Spleen (tissue), 11 donors: ENCODE data around the gene CARHSP1. TPM values are rescaled to one million over a fixed set of nuclear protein-coding genes. Genes with fewer than 3 reads are reported as not detected.
A peak's percentile ranks its signal among the peaks of the same experiment; 100 is the strongest.

Experiments used
- DNase-seq: peaks from one replicate; pipeline ENCODE4 v3.0.0-alpha.2; 2020
- H3K27ac ChIP-seq, 8 donors: fragments of 200-600 bp; sonication (generic) in 7 of 8; 1 replicate in 4 of 8; 2 replicates in 4 of 8; pipeline versions ENCODE4 v1.5.0 to v1.8.0; 2016 to 2021; ENCODE audit warnings: inconsistent platforms in 4 of 8, mild to moderate bottlenecking in 4 of 8, moderate library complexity in 1 of 8
- H3K27me3 ChIP-seq, 7 donors: fragments of 200-600 bp; sonication (generic) in 6 of 7; replicated peaks in 1 of 7; 1 replicate in 4 of 7; 2 replicates in 3 of 7; pipeline versions ENCODE4 v1.5.0 to v1.8.0; 2016 to 2021; ENCODE audit warnings: inconsistent platforms in 3 of 7, mild to moderate bottlenecking in 1 of 7
- H3K36me3 ChIP-seq, 6 donors: fragments of 200-600 bp; sonication (generic) in 5 of 6; 1 replicate in 4 of 6; 2 replicates in 2 of 6; pipeline versions ENCODE4 v1.5.0 to v1.8.0; 2016 to 2021; ENCODE audit warnings: inconsistent platforms in 2 of 6
- H3K4me1 ChIP-seq, 6 donors: fragments of 200-600 bp; sonication (generic) in 5 of 6; 1 replicate in 3 of 6; 2 replicates in 3 of 6; pipeline versions ENCODE4 v1.5.0 to v1.8.0; 2016 to 2021; ENCODE audit warnings: inconsistent platforms in 3 of 6
- H3K4me3 ChIP-seq, 8 donors: fragments of 200-600 bp; sonication (generic) in 7 of 8; 1 replicate in 4 of 8; 2 replicates in 4 of 8; pipeline versions ENCODE4 v1.5.0 to v1.8.0; 2016 to 2021; ENCODE audit warnings: inconsistent platforms in 4 of 8, mild to moderate bottlenecking in 4 of 8, moderate library complexity in 2 of 8
- H3K9me3 ChIP-seq, 8 donors: fragments of 200-600 bp; sonication (generic) in 7 of 8; 1 replicate in 4 of 8; 2 replicates in 4 of 8; pipeline versions ENCODE4 v1.5.0 to v1.8.0; 2016 to 2021; ENCODE audit warnings: inconsistent platforms in 4 of 8
- POLR2A ChIP-seq, 3 donors: fragments of 450-650 bp; IDR thresholded peaks; one replicate each; pipeline ENCODE4 v1.5.1; 2017; ENCODE audit warnings: antibody characterized with exemption in 3 of 3, mild to moderate bottlenecking in 1 of 3
- POLR2AphosphoS5 ChIP-seq, 3 donors: sonication (generic); formaldehyde crosslinking; IDR thresholded peaks; one replicate each; pipeline ENCODE4 v1.5.1; 2017; ENCODE audit warnings: antibody characterized with exemption in 3 of 3
- whole genome bisulfite sequencing, 5 donors: extraction: QIAGEN DNeasy Blood & Tissue Kit in 3 of 5; methylation state at CpG; one replicate each; pipeline versions ENCODE4 v1.1.5 to v1.1.7; 2013 to 2018; 5-methylcytosine and 5-hydroxymethylcytosine counted together
- intact Hi-C: fragments of 100-400 bp; cut with DNase I; formaldehyde crosslinking; loops from one replicate; pipeline ENCODE4 v1.15.0; 2023; ENCODE audit warnings: low total_unique reads
- polyA plus RNA-seq, 3 donors: library from polyadenylated mRNA; stranded (reverse); fragments of 200-250 nt; gene quantifications; one replicate each; pipeline ENCODE4 v1.2.1, GENCODE V29; 2013
- total RNA-seq, 7 donors: library from RNA; depleted of rRNA in 3 of 7; stranded (reverse); fragments of >200 nt in 3 of 7; fragmentation: NEBNext Ultra II Directional in 4 of 7; extraction: Animal tissue kit (Norgen Biotek cat#: 25700) in 4 of 7; gene quantifications; one replicate each; pipeline versions ENCODE4 v1.1.0 to v1.2.1, GENCODE V29; 2016 to 2021
- TF ChIP-seq, protein P1 (sequence below), 11 experiments: fragments of 200-600 bp in 7 of 11; fragments of 450-650 bp in 4 of 11; sonication (generic) in 4 of 11; IDR thresholded peaks in 8 of 11; conservative IDR thresholded peaks in 3 of 11; 1 replicate in 7 of 11; 2 replicates in 4 of 11; pipeline versions ENCODE4 v1.4.0 to v1.8.0; 2016 to 2021; ENCODE audit warnings: antibody characterized with exemption in 11 of 11, inconsistent platforms in 4 of 11, mild to moderate bottlenecking in 1 of 11
- donor health status: healthy with polysubstance abuse.
- donor health status: DM: no; HTN: no; CAD: no; lungs with moderate emphysema.
- donor health status: DM: no; HTN: no; CAD: no.
- donor health status: Bipolar disorder and iron deficiency.
- donor health status: healthy.
- donor health status: DM: no; HTN: no; CAD: no.
- donor health status: DM: yes; HTN: yes; CAD: no.

CARHSP1 gene
- total and polyA plus RNA-seq, 10 donors = 42.6 to 98.0 (median 55.7) TPM

DNA sequence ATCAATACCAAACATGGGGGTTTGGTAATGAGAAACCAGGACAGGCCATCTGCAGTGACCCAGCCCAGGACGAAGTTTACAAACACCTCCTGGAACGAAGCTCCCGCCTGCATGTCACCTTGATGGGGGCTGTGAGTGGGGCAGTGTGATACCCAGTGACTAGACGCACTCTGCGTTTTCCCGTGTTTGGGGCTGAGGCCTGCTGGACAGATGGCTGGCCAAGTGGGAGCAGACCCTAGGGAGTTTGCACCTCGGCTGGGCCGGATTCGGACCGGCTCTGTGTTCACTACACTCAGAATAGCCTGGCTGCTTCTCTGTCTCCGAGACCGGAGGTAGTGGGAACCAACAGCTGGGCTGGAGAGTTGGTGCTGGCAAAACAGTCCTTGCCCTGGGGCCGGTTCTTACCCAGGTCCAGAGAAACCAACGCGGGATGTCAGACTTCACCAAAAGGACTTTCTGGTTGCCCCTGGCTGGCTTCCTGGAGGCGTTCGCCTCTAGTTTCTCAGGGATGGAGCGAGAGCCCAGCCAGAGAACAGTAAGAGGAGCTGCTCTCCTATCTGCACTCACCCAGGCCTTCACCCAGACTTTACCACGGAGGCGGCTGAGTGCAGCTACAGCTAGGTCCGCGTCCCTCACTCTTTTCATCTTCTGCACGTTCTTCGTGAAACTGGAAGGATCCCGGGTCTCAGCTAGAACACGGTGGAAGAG is 20.4 kb downstream of the CARHSP1 start:
- 92 to 97% (median 95%) methylated on average over 26 of the region's 26 CpGs for WGBS, 5 donors
- intact Hi-C loops = no loop called here
- peak; percentile 59 for DNase-seq
- Histone ChIP-seq H3K4me1 (peaks cover 14 to 46% (median 25%) of the 10 kb centered on the region in 6 donors), H3K9me3 (no peaks in the 10 kb centered on the region), H3K4me3 (no peak overlapping the region), H3K27ac (peak overlapping the region in 4 of 8 donors; percentile 67 to 79 (median 74)), H3K36me3 (peaks cover 0 to 71% (median 27%) of the 10 kb centered on the region in 6 donors), H3K27me3 (no peaks in the 10 kb centered on the region)
- no peak for TF ChIP-seq POLR2A (IDR thresholded peaks at IDR 0.05)
- peak in 1 of 3 donors; percentile 11 for TF ChIP-seq POLR2AphosphoS5 (IDR thresholded peaks at IDR 0.05)
- TF ChIP-seq, protein P1, sequence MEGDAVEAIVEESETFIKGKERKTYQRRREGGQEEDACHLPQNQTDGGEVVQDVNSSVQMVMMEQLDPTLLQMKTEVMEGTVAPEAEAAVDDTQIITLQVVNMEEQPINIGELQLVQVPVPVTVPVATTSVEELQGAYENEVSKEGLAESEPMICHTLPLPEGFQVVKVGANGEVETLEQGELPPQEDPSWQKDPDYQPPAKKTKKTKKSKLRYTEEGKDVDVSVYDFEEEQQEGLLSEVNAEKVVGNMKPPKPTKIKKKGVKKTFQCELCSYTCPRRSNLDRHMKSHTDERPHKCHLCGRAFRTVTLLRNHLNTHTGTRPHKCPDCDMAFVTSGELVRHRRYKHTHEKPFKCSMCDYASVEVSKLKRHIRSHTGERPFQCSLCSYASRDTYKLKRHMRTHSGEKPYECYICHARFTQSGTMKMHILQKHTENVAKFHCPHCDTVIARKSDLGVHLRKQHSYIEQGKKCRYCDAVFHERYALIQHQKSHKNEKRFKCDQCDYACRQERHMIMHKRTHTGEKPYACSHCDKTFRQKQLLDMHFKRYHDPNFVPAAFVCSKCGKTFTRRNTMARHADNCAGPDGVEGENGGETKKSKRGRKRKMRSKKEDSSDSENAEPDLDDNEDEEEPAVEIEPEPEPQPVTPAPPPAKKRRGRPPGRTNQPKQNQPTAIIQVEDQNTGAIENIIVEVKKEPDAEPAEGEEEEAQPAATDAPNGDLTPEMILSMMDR (IDR thresholded peaks at IDR 0.05 in 8 of 11, conservative IDR thresholded peaks at IDR 0.05 in 3 of 11) = no peak

DNA sequence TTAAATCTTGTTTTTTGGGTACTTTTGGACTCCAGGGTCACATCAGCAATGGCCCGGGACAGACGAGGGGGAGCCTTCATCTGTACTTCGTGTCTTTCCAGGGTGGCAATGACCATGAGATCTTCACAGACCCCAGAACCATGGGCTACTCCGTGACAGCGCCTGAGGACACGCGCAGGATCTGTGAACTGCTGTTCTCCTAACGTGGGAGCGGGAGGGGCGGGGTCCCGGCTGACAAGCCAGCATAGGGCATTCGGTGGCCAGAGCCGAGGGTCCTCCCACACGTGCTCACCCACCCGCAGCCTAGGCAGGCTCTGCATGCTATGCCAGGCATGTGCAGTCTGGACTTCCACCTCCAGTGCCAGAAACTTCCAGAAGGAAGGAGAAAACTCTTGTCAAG is 21.2 kb downstream of the CARHSP1 start:
- peaks cover 14 to 40% (median 24%) of the 10 kb centered on the region in 6 donors for H3K4me1 ChIP-seq
- H3K36me3 ChIP-seq = peaks cover 0 to 63% (median 25%) of the 10 kb centered on the region in 6 donors
- H3K27me3 ChIP-seq = no peaks in the 10 kb centered on the region
- no peak overlapping the region for H3K4me3 ChIP-seq
- TF ChIP-seq POLR2AphosphoS5 (IDR thresholded peaks at IDR 0.05) = peak in 2 of 3 donors; percentile 14 to 34
- no peak for TF ChIP-seq POLR2A (IDR thresholded peaks at IDR 0.05)
- TF ChIP-seq, protein P1 (IDR thresholded peaks at IDR 0.05 in 8 of 11, conservative IDR thresholded peaks at IDR 0.05 in 3 of 11) = no peak
- intact Hi-C loops = no loop called here
- H3K9me3 ChIP-seq = no peaks in the 10 kb centered on the region
- no peak overlapping the region for H3K27ac ChIP-seq
- WGBS, 5 donors = 89 to 98% (median 93%) methylated on average over 14 to 15 of the region's 15 CpGs
- peak; percentile 75 for DNase-seq

DNA sequence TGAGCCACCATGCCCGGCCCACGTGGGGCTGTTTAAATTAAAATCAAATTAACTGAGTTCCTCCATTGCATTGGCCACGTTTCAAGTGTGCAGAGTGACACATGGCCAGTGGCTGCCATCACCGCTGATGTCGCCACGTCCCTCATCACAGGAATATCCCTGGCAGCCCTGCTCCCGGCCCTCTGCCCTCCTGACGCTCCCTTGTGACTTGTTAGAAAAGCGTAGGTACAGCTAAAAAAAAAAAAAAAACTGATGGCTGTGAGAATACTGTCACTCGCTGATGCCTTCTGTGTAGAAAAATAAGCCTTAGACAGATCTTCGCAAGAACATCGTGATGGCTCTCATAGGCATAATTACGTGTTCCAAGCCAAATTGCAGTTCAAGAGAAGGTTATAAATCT is 21.7 kb downstream of the CARHSP1 start:
- no peak for TF ChIP-seq POLR2AphosphoS5 (IDR thresholded peaks at IDR 0.05)
- no peak for TF ChIP-seq POLR2A (IDR thresholded peaks at IDR 0.05)
- TF ChIP-seq, protein P1 (IDR thresholded peaks at IDR 0.05 in 8 of 11, conservative IDR thresholded peaks at IDR 0.05 in 3 of 11) = no peak
- H3K27ac ChIP-seq = no peak overlapping the region
- DNase-seq = peak; percentile 51
- 85 to 94% (median 88%) methylated on average over 13 of the region's 13 CpGs for WGBS, 5 donors
- no peak overlapping the region for H3K4me3 ChIP-seq
- H3K27me3 ChIP-seq = no peaks in the 10 kb centered on the region
- H3K9me3 ChIP-seq = no peaks in the 10 kb centered on the region
- peaks cover 0 to 59% (median 25%) of the 10 kb centered on the region in 6 donors for H3K36me3 ChIP-seq
- intact Hi-C loops = no loop called here
- H3K4me1 ChIP-seq = peaks cover 14 to 35% (median 23%) of the 10 kb centered on the region in 6 donors

DNA sequence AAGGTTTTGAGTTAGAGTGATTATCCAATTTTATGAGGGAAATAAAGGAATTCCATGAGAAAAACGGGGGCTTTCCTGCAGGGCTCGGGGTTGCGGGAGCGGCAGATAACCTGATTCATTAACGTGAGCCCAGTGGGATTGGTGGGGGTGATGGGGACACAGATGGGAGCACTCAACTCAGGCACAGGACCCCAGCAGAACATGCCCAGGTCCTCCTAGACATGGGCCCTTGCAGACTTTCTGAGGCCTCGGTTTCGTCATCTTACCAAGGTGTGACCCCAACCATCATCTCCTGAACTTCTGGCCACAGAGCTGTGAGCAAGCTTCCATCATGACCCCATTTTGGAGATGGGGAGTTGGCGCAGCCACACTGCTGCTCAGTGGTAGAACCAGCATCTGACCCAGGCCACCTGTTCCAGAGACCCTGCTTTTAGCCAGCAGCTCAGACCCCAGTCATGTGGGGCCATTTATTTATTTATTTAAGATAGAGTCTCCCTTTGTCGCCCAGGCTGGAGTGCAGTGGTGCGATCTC is 22.3 kb downstream of the CARHSP1 start:
- 90 to 95% (median 92%) methylated on average over 10 of the region's 10 CpGs for WGBS, 5 donors
- intact Hi-C loops = no loop called here
- Histone ChIP-seq H3K27ac (no peak overlapping the region), H3K27me3 (no peaks in the 10 kb centered on the region), H3K4me1 (peaks cover 14 to 29% (median 22%) of the 10 kb centered on the region in 6 donors), H3K36me3 (peaks cover 0 to 52% (median 25%) of the 10 kb centered on the region in 6 donors), H3K4me3 (no peak overlapping the region), H3K9me3 (no peaks in the 10 kb centered on the region)
- peak; percentile 29 for DNase-seq
- TF ChIP-seq POLR2A (IDR thresholded peaks at IDR 0.05) = no peak
- TF ChIP-seq, protein P1 (IDR thresholded peaks at IDR 0.05 in 8 of 11, conservative IDR thresholded peaks at IDR 0.05 in 3 of 11) = no peak
- no peak for TF ChIP-seq POLR2AphosphoS5 (IDR thresholded peaks at IDR 0.05)
